Common myeloid progenitor, CD34-positive (primary cell): ENCODE data around the gene PARP8. TPM values are rescaled to one million over a fixed set of nuclear protein-coding genes. Genes with fewer than 3 reads are reported as not detected.
"Not testable (repeated sequence)": the region's sequence is repeated elsewhere in the genome, so short reads cannot be mapped to it uniquely, and the experiment has no call there.

Experiments
- CTCF ChIA-PET: fragments of 350-600 bp; sonication (Branson Sonifier 250); formaldehyde crosslinking; loops from one replicate; lab custom pipeline; 2021; ENCODE audit warnings: antibody characterized with exemption; lab: Charles Lee
- POLR2A ChIA-PET: fragments of 350-600 bp; sonication (Branson Sonifier 250); formaldehyde crosslinking; loops from one replicate; lab custom pipeline; 2021; ENCODE audit warnings: antibody characterized with exemption; lab: Charles Lee
- DNase-seq, 3 donors: peaks; one replicate each; pipeline versions ENCODE4 v3.0.0 to v3.0.0-alpha.2; 2013
- H3K27ac ChIP-seq, 2 experiments: 1 replicate in 1 of 2; 2 replicates in 1 of 2; pipeline ENCODE4 v1.7.0; 2013; ENCODE audit warnings: inconsistent platforms in 2 of 2, low read length in 2 of 2, mild to moderate bottlenecking in 2 of 2, low read depth in 1 of 2, moderate library complexity in 1 of 2; ENCODE audit not compliant: severe bottlenecking in 2 of 2, insufficient read depth in 1 of 2, poor library complexity in 1 of 2
- H3K27me3 ChIP-seq, 5 experiments: replicated peaks in 2 of 5; 1 replicate in 3 of 5; 2 replicates in 2 of 5; pipeline versions ENCODE4 v1.6.1 to v1.7.0; 2013; ENCODE audit warnings: low read length in 4 of 5, mild to moderate bottlenecking in 2 of 5, moderate library complexity in 2 of 5, inconsistent platforms in 1 of 5; ENCODE audit not compliant: insufficient read depth in 5 of 5, control insufficient read depth in 4 of 5
- H3K36me3 ChIP-seq, 4 experiments: 1 replicate in 2 of 4; 2 replicates in 2 of 4; pipeline versions ENCODE4 v1.6.1 to v1.7.0; 2013; ENCODE audit warnings: low read length in 3 of 4, control low read depth in 1 of 4, mild to moderate bottlenecking in 1 of 4; ENCODE audit not compliant: control insufficient read depth in 4 of 4, insufficient read depth in 4 of 4
- H3K4me1 ChIP-seq, 4 experiments: 1 replicate in 3 of 4; 2 replicates in 1 of 4; pipeline versions ENCODE4 v1.6.1 to v1.7.1; 2013; ENCODE audit warnings: low read length in 3 of 4, mild to moderate bottlenecking in 3 of 4, control low read depth in 1 of 4, inconsistent platforms in 1 of 4, moderate library complexity in 1 of 4; ENCODE audit not compliant: control insufficient read depth in 4 of 4, insufficient read depth in 4 of 4; ENCODE audit errors: control extremely low read depth in 1 of 4
- H3K4me3 ChIP-seq, 7 experiments: 1 replicate in 4 of 7; 2 replicates in 3 of 7; pipeline versions ENCODE4 v1.5.1 to v1.7.0; 2013; ENCODE audit warnings: mild to moderate bottlenecking in 7 of 7, low read length in 6 of 7, moderate library complexity in 6 of 7, inconsistent platforms in 2 of 7, low read depth in 2 of 7, control low read depth in 1 of 7; ENCODE audit not compliant: insufficient read depth in 4 of 7, control insufficient read depth in 1 of 7; ENCODE audit errors: extremely low read depth in 1 of 7
- H3K9me3 ChIP-seq, 5 experiments: 1 replicate in 4 of 5; 2 replicates in 1 of 5; pipeline versions ENCODE4 v1.6.1 to v1.7.1; 2013; ENCODE audit warnings: low read length in 4 of 5, mild to moderate bottlenecking in 2 of 5, inconsistent platforms in 1 of 5, low read depth in 1 of 5, moderate library complexity in 1 of 5; ENCODE audit not compliant: control insufficient read depth in 4 of 5, insufficient read depth in 2 of 5; ENCODE audit errors: control extremely low read depth in 1 of 5
- WGBS: methylation state at CpG from one replicate; pipeline ENCODE4 v1.1.5; 2013; ENCODE audit not compliant: insufficient coverage; 5-methylcytosine and 5-hydroxymethylcytosine counted together
- polyA plus RNA-seq: library from polyadenylated mRNA; unstranded; fragments of 120-200 nt; gene quantifications from one replicate; pipeline ENCODE4 v1.2.1, GENCODE V29; 2013

The PARP8 gene, protein sequence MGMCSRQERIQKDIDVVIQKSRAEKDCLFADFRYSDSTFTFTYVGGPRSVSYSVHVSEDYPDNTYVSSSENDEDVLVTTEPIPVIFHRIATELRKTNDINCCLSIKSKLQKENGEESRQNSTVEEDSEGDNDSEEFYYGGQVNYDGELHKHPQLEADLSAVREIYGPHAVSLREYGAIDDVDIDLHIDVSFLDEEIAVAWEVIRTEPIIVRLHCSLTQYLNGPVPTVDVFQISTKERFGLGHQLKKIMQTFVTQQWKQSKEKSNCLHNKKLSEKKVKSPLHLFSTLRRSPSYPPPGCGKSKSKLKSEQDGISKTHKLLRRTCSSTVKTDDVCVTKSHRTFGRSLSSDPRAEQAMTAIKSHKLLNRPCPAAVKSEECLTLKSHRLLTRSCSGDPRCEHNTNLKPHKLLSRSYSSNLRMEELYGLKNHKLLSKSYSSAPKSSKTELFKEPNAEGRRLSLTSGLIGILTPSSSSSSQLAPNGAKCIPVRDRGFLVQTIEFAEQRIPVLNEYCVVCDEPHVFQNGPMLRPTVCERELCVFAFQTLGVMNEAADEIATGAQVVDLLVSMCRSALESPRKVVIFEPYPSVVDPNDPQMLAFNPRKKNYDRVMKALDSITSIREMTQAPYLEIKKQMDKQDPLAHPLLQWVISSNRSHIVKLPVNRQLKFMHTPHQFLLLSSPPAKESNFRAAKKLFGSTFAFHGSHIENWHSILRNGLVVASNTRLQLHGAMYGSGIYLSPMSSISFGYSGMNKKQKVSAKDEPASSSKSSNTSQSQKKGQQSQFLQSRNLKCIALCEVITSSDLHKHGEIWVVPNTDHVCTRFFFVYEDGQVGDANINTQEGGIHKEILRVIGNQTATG
- 22.4 TPM for polyA plus RNA-seq

DNA sequence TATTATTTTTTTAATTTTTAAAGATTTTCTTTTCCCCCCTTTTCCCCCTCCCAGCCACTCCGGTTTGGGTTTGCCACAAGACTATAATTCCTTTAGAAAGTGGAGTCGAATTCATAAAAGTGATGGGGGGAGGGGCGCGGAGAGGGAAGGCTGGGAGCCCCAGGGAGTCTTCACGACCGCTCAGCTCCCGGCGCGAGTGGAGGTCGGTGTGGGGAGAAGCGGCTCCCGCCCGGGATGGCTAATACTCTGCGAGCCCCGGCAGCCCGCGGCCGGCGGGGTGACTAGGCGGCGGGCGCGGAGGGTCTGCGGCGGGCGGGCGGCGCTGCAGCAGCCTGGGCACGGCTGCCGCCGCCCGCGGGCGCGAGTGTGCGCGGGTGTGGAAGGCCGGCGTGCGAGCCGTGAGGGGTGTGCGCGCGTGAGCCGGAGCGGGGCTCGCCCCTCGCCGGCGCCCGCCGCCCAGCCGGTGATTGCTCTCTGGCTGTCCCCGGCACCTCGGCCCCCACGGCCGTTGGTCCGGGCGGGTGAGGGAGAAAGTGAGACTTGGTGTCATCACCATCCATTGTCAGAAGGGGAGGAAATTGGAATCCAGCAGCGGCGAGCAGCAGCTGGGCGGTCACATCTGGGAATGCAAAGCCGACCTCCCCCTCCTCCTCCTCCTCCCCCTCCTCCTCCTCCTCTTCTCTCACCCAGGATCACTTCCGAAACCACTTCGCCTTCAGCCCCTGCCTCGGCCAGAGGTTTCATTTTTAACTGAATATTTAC lies at the start of gene PARP8:
Gene PARP8, plus strand, starts transcription at position 377 of the 762 bp plus-strand sequence. CDS start 459 bp downstream, outside the sequence.
- Histone ChIP-seq H3K4me1 (peaks cover 10 to 44% (median 26%) of the 10 kb centered on the region in 4 experiments), H3K27me3 (peaks cover 0 to 2% (median 0%) of the 10 kb centered on the region in 5 experiments), H3K9me3 (no peaks in the 10 kb centered on the region), H3K27ac (peak within 1 kb of the TSS; percentile 85 to 93), H3K4me3 (peak within 1 kb of the TSS; percentile 80 to 92 (median 88)), H3K36me3 (no peaks in the 10 kb centered on the region)
- ChIA-PET CTCF (interaction anchor here (1.9 kb wide), 1 partner anchor 58 kb away, joined by 5 read pairs; no protein-coding TSS in a partner anchor), POLR2A (interaction anchor here (0.6 kb wide), 1 partner anchor 23 kb away, joined by 5 read pairs; no protein-coding TSS in a partner anchor)
- under 1% methylated on average over 44 of the region's 66 CpGs for WGBS
- peak in 2 of 3 donors; percentile 38 to 61 for DNase-seq

DNA sequence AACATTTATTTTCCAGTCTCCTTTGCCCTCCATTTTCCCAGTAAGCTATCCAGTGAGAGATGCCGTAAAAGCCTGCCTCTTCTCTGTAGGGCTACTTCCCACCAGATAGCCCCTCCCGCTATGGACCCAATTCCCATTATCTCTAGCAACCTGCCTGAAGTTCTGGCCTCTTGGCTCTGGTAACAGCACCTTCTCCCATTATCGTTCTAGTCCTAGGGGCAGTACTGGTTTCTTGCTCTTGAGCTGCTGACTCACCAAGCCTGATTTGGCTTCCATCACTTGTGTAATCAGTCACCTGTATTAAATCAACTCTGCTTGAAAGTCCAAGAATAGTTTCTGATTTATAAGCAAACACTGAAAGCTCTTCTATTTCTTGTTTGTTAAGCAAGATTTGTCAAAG lies 42.8 kb upstream of the PARP8 start:
- WGBS, result 97% methylated on average over 3 of the region's 3 CpGs
- no peak overlapping the region for H3K4me3 ChIP-seq
- POLR2A ChIA-PET, result no interaction called here
- H3K36me3 ChIP-seq, result no peaks in the 10 kb centered on the region
- H3K4me1 ChIP-seq, result no peaks in the 10 kb centered on the region
- CTCF ChIA-PET, result no interaction called here
- peaks cover 0 to 3% (median 0%) of the 10 kb centered on the region in 5 experiments for H3K9me3 ChIP-seq
- H3K27ac ChIP-seq, result no peak overlapping the region
- peaks cover 0 to 8% (median 0%) of the 10 kb centered on the region in 5 experiments for H3K27me3 ChIP-seq
- no peak for DNase-seq

DNA sequence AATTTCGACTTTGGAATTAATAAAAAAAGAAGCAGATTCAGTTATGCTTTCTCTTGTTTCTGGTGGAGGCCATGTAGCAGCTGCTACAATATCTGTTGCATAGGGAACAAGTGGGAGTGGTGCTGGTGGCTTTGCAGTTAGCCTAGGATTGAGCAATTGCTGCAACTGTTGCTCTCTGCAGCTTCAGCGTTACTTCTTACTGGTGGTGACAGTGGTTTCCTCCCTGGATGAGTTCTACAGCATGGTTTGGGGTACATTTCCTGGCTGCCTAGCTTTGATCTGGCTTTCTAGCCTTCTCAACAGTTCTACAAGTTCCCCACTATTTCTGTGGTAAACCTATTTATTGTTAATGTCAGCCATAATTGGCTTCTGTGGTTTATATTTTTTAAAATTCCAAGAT lies 31.6 kb upstream of the PARP8 start:
- H3K36me3 ChIP-seq, CTCF ChIA-PET, POLR2A ChIA-PET, H3K9me3 ChIP-seq, H3K4me3 ChIP-seq, H3K27ac ChIP-seq: not testable (repeated sequence)
- WGBS, result no CpG with 5 or more reads among the region's 2 CpGs
- peak; percentile 50 to 87 (median 83) for DNase-seq
- peaks cover 0 to 25% (median 6%) of the 10 kb centered on the region in 5 experiments for H3K27me3 ChIP-seq
- peaks cover 0 to 24% (median 16%) of the 10 kb centered on the region in 4 experiments for H3K4me1 ChIP-seq

DNA sequence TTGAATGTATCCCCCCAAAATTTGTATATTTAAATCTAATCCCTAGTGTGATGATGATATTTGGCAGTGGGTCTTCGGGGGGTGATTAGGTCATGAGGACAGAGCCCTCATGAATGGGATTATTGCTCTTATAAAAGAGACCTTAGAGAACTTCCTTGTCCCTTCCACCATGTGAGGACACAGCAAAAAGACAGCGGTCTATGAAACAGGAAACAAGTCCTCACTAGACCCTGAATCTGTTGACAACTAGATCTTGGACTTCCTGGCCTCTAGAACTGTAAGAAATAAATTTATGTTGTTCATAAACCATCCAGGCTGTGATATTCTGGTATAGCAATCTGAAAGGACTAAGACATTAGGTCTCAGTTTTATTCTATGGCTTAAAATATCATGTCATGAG lies 28.9 kb upstream of the PARP8 start:
- Histone ChIP-seq H3K27me3 (peaks cover 0 to 24% (median 6%) of the 10 kb centered on the region in 5 experiments), H3K4me1 (peaks cover 0 to 24% (median 16%) of the 10 kb centered on the region in 4 experiments)
- DNase-seq, result peak in 1 of 3 donors; percentile 24
- H3K36me3 ChIP-seq, H3K9me3 ChIP-seq, POLR2A ChIA-PET, H3K27ac ChIP-seq, H3K4me3 ChIP-seq, CTCF ChIA-PET: not testable (repeated sequence)
- WGBS, result no CpG with 5 or more reads among the region's 2 CpGs

DNA sequence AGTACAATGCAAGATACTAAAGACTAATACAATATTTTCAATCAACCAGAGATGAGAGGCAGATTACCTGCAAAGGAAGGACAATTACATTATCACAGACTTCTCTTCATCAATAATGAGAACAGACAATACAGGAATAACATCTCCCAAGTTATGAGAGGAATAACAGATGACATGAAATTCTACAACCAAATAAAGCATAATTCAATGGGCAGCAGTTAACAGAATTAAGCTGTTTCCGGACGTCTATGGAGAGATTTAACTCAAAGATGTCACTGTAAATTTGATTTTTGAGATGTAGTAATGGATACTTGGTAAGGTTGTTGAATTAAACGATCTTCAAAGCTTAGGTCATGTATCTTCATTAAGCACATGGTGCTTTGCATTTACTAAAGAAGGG lies 19.8 kb upstream of the PARP8 start:
- DNase-seq, result peak in 1 of 3 donors; percentile 31
- WGBS, result 90% methylated on average over 2 of the region's 3 CpGs
- CTCF ChIA-PET, result no interaction called here
- Histone ChIP-seq H3K9me3 (no peaks in the 10 kb centered on the region), H3K4me1 (peaks cover 0 to 22% (median 6%) of the 10 kb centered on the region in 4 experiments), H3K27me3 (peaks cover 0 to 3% (median 0%) of the 10 kb centered on the region in 5 experiments), H3K4me3 (no peak overlapping the region), H3K36me3 (no peaks in the 10 kb centered on the region), H3K27ac (no peak overlapping the region)
- POLR2A ChIA-PET, result no interaction called here

DNA sequence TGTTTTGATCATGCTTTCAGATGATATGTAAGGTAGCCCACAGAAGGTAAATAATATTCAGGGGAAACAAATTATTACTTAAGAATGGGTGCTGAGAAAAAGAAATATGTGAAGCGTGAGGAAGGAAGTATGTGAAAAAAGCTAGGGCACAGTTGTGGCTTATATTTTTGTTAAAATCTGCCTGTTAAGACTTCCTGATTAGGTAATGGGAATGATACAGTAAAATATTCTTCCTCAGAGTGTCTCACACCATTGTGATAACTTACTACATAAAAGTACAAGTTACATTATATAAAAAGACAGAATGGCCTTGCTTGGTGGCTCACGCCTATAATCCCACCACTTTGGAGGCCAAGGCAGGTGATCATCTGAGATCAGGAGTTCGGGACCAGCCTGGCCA lies 18.7 kb upstream of the PARP8 start:
- H3K27me3 ChIP-seq, result peaks cover 0 to 3% (median 0%) of the 10 kb centered on the region in 5 experiments
- 10% methylated on average over 2 of the region's 3 CpGs for WGBS
- ChIA-PET CTCF (no interaction called here), POLR2A (no interaction called here)
- peak in 2 of 3 donors; percentile 50 to 58 for DNase-seq
- no peaks in the 10 kb centered on the region for H3K36me3 ChIP-seq
- H3K9me3 ChIP-seq, result no peaks in the 10 kb centered on the region
- H3K4me3 ChIP-seq, result no peak overlapping the region
- H3K4me1 ChIP-seq, result peaks cover 0 to 22% (median 6%) of the 10 kb centered on the region in 4 experiments
- H3K27ac ChIP-seq, result no peak overlapping the region
